ENCODE measurements around the gene WNK2.

The WNK2 gene

GRCh38 chr9:93254806-93255493 is 71.0 kb downstream of the WNK2 start:
- Histone ChIP-seq H3K4me3 (ENCODE audit: low read length) (no peak overlapping the region), H3K79me2 (ENCODE audit: control insufficient read depth, low read length) (no peaks in the 10 kb centered on the region), H3K9me3 (ENCODE audit: control insufficient read depth, insufficient read depth, low read length) (no peaks in the 10 kb centered on the region), H3K4me1 (ENCODE audit: control insufficient read depth, low read length) (no peaks in the 10 kb centered on the region; the same call in 1 of the 2 replicates), H3K36me3 (ENCODE audit: control insufficient read depth, low read length) (no peaks in the 10 kb centered on the region), H3K27ac (ENCODE audit: low read depth, low read length) (no peak overlapping the region), H4K20me1 (ENCODE audit: control insufficient read depth, insufficient read depth, low read depth, low read length) (no peaks in the 10 kb centered on the region), H3K9me2 (replicated peaks; ENCODE audit: control insufficient read depth, low read length) (no peaks in the 10 kb centered on the region), H3F3A (ENCODE audit: control insufficient read depth, insufficient read depth) (no peaks in the 10 kb centered on the region; the same call in 1 of the 2 replicates), H3K27me3 (ENCODE audit: control insufficient read depth, low read length) (no peaks in the 10 kb centered on the region), H3K4me2 (ENCODE audit: low read length) (no peak overlapping the region)
- no peak for TF ChIP-seq EZH2phosphoT487 (IDR thresholded peaks at IDR 0.05; ENCODE audit: borderline replicate concordance, low read length)
- TF ChIP-seq CTCF (IDR thresholded peaks at IDR 0.05; ENCODE audit: low read depth, low read length, poor library complexity, severe bottlenecking), result no peak

- H3K27me3 ChIP-seq (ENCODE audit: control insufficient read depth, low read length), result no peaks in the 10 kb centered on the region
- no peaks in the 10 kb centered on the region for H3K9me2 ChIP-seq (replicated peaks; ENCODE audit: control insufficient read depth, low read length)
- no peaks in the 10 kb centered on the region for H3K36me3 ChIP-seq (ENCODE audit: control insufficient read depth, low read length)
- H3F3A ChIP-seq (ENCODE audit: control insufficient read depth, insufficient read depth), result no peaks in the 10 kb centered on the region; the same call in 1 of the 2 replicates
- no peak overlapping the region for H3K4me2 ChIP-seq (ENCODE audit: low read length)
- no peak overlapping the region for H3K4me3 ChIP-seq (ENCODE audit: low read length)
- H3K4me1 ChIP-seq (ENCODE audit: control insufficient read depth, low read length), result no peaks in the 10 kb centered on the region; the same call in 1 of the 2 replicates
- H3K9me3 ChIP-seq (ENCODE audit: control insufficient read depth, insufficient read depth, low read length), result no peaks in the 10 kb centered on the region
- no peaks in the 10 kb centered on the region for H4K20me1 ChIP-seq (ENCODE audit: control insufficient read depth, insufficient read depth, low read depth, low read length)
- TF ChIP-seq EZH2phosphoT487 (IDR thresholded peaks at IDR 0.05; ENCODE audit: borderline replicate concordance, low read length) (no peak), CTCF (IDR thresholded peaks at IDR 0.05; ENCODE audit: low read depth, low read length, poor library complexity, severe bottlenecking) (no peak)
- H3K27ac ChIP-seq (ENCODE audit: low read depth, low read length), result no peak overlapping the region
- no peaks in the 10 kb centered on the region for H3K79me2 ChIP-seq (ENCODE audit: control insufficient read depth, low read length)
Observed at GRCh38 chr9:93255494-93255867, 71.5 kb downstream of the WNK2 start.

- no peak for TF ChIP-seq CTCF (IDR thresholded peaks at IDR 0.05; ENCODE audit: low read depth, low read length, poor library complexity, severe bottlenecking)
- H3K9me2 ChIP-seq (replicated peaks; ENCODE audit: control insufficient read depth, low read length), result no peaks in the 10 kb centered on the region
Observed at GRCh38 chr9:93255994-93256877, 72.3 kb downstream of the WNK2 start.

More at GRCh38 chr9:93255994-93256877, 72.3 kb downstream of the WNK2 start:
- H3K27me3 ChIP-seq (ENCODE audit: control insufficient read depth, low read length), result no peaks in the 10 kb centered on the region
- no peaks in the 10 kb centered on the region for H4K20me1 ChIP-seq (ENCODE audit: control insufficient read depth, insufficient read depth, low read depth, low read length)
- no peak overlapping the region for H3K27ac ChIP-seq (ENCODE audit: low read depth, low read length)
- H3F3A ChIP-seq (ENCODE audit: control insufficient read depth, insufficient read depth), result no peaks in the 10 kb centered on the region; the same call in 1 of the 2 replicates
- no peaks in the 10 kb centered on the region for H3K36me3 ChIP-seq (ENCODE audit: control insufficient read depth, low read length)
- no peak overlapping the region for H3K4me3 ChIP-seq (ENCODE audit: low read length)
- no peaks in the 10 kb centered on the region for H3K79me2 ChIP-seq (ENCODE audit: control insufficient read depth, low read length)
- no peak overlapping the region for H3K4me2 ChIP-seq (ENCODE audit: low read length)
- H3K4me1 ChIP-seq (ENCODE audit: control insufficient read depth, low read length), result peaks cover 5% of the 10 kb centered on the region
- H3K9me3 ChIP-seq (ENCODE audit: control insufficient read depth, insufficient read depth, low read length), result no peaks in the 10 kb centered on the region

Measured in DOHH2 (cell line).